PC-9 (cell line): ENCODE results near the gene SLC6A6. TPM values are rescaled to one million over a fixed set of nuclear protein-coding genes. Genes with fewer than 3 reads are reported as not detected.
A peak's percentile ranks its signal among the peaks of the same experiment; 100 is the strongest.

Source experiments
- BruUV-seq: library from RNA; stranded (reverse); fragments of 400-500 nt; replicated peaks from 2 replicates; lab custom pipeline; 2021; lab: Mats Ljungman, UMichigan
- CTCF ChIA-PET: fragments of 300-600 bp; sonication (Branson Sonifier 250); formaldehyde crosslinking; loops from one replicate; lab custom pipeline; 2022; ENCODE audit warnings: antibody characterized with exemption; lab: Charles Lee
- POLR2A ChIA-PET: fragments of 300-600 bp; sonication (Branson Sonifier 250); formaldehyde crosslinking; loops from one replicate; lab custom pipeline; 2022; ENCODE audit warnings: antibody characterized with exemption; ENCODE audit not compliant: unreplicated experiment; lab: Charles Lee
- DNase-seq, 2 experiments: peaks; one replicate each; pipeline versions ENCODE4 v3.0.0 to v3.0.0-alpha.2; 2015 to 2022; ENCODE audit warnings: mixed read lengths in 1 of 2
- H2AFZ ChIP-seq: fragments of 200-600 bp; sonication (generic); 2 replicates; pipeline ENCODE4 v1.8.1; 2017; ENCODE audit warnings: antibody characterized with exemption
- H3F3A ChIP-seq: fragments of 200-600 bp; sonication (generic); 2 replicates; pipeline ENCODE4 v1.8.1; 2017; ENCODE audit warnings: antibody characterized with exemption, mild to moderate bottlenecking, low read depth; ENCODE audit not compliant: insufficient read depth
- H3K27ac ChIP-seq: fragments of 200-600 bp; sonication (generic); 2 replicates; pipeline ENCODE4 v1.6.1; 2016; ENCODE audit warnings: mixed run types
- H3K27me3 ChIP-seq: fragments of 200-600 bp; sonication (generic); 2 replicates; pipeline ENCODE4 v1.6.1; 2016; ENCODE audit warnings: low read depth, mixed run types; ENCODE audit not compliant: insufficient read depth
- H3K36me3 ChIP-seq: fragments of 200-600 bp; sonication (generic); 2 replicates; pipeline ENCODE4 v1.6.1; 2016; ENCODE audit warnings: low read depth, mixed run types
- H3K4me1 ChIP-seq: fragments of 200-600 bp; sonication (generic); replicated peaks from 2 replicates; pipeline ENCODE4 v1.6.1; 2016; ENCODE audit warnings: mixed run types; ENCODE audit not compliant: insufficient read depth
- H3K4me2 ChIP-seq: fragments of 200-600 bp; sonication (generic); 2 replicates; pipeline ENCODE4 v1.6.1; 2017; ENCODE audit warnings: mixed run types
- H3K4me3 ChIP-seq: fragments of 200-600 bp; sonication (generic); 2 replicates; pipeline ENCODE4 v1.6.1; 2016; ENCODE audit warnings: mixed run types
- H3K79me2 ChIP-seq: fragments of 200-600 bp; sonication (generic); 2 replicates; pipeline ENCODE4 v1.6.1; 2017; ENCODE audit warnings: low read depth, mixed run types
- H3K9me2 ChIP-seq: fragments of 200-600 bp; sonication (generic); 2 replicates; pipeline ENCODE4 v1.8.1; 2017; ENCODE audit warnings: mild to moderate bottlenecking; ENCODE audit not compliant: insufficient read depth
- H3K9me3 ChIP-seq: fragments of 200-600 bp; sonication (generic); 2 replicates; pipeline ENCODE4 v1.8.1; 2016; ENCODE audit warnings: low read depth; ENCODE audit not compliant: insufficient read depth
- H4K20me1 ChIP-seq: fragments of 200-600 bp; sonication (generic); 2 replicates; pipeline ENCODE4 v1.8.1; 2017; ENCODE audit not compliant: insufficient read depth
- EZH2 ChIP-seq: fragments of 200-600 bp; sonication (generic); IDR thresholded peaks from 2 replicates; pipeline ENCODE4 v1.8.0; 2017; ENCODE audit warnings: antibody characterized with exemption, low read depth
- intact Hi-C: fragments of 100-400 bp; cut with micrococcal nuclease; formaldehyde crosslinking; loops from one replicate; pipeline ENCODE4 v1.10.0; 2022; ENCODE audit not compliant: unreplicated experiment
- total RNA-seq: library from RNA; stranded (reverse); gene quantifications from 2 replicates; pipeline ENCODE4 v1.2.3, GENCODE V29; 2021
- TF ChIP-seq, protein P1 (sequence below): fragments of 200-600 bp; sonication (generic); conservative IDR thresholded peaks from 2 replicates; pipeline ENCODE4 v1.6.1; 2017; ENCODE audit warnings: mixed run types, antibody characterized with exemption, mild to moderate bottlenecking, moderate library complexity

The SLC6A6 gene
- total RNA-seq, 1 experiment from 2014 or later = 122 TPM

DNA sequence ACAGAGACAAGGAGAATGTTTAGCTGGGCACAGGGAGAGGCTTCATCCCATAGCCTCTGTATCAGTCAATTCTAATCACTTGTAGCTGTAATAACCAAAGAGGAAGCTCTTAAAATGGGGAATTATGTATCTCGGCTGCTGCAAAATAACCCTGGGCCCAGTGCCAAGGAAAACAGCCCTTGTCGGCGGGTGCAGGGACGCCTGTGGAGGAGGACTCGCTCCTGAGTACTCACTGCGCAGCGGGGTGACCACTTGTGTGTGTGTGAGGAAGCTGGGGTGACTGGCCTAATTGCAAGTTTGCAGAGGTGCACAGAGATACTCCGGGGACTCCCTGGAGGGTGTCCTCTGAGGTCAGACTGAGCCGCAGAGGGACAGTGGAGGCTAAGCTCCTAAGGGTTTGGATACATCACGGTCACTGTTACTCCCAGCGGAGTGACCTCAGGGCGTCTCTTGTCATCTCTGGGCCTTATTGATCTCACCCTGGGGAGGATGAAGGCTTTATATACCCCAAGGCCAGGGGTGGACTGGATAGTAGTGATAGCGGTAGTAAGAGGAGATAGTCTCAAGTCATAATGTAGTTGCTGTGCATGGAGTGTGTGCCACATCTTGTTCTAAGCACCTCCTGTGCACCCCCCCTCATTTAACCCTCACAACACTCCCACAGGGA is 37.2 kb downstream of the SLC6A6 start:
- TF ChIP-seq, protein P1, sequence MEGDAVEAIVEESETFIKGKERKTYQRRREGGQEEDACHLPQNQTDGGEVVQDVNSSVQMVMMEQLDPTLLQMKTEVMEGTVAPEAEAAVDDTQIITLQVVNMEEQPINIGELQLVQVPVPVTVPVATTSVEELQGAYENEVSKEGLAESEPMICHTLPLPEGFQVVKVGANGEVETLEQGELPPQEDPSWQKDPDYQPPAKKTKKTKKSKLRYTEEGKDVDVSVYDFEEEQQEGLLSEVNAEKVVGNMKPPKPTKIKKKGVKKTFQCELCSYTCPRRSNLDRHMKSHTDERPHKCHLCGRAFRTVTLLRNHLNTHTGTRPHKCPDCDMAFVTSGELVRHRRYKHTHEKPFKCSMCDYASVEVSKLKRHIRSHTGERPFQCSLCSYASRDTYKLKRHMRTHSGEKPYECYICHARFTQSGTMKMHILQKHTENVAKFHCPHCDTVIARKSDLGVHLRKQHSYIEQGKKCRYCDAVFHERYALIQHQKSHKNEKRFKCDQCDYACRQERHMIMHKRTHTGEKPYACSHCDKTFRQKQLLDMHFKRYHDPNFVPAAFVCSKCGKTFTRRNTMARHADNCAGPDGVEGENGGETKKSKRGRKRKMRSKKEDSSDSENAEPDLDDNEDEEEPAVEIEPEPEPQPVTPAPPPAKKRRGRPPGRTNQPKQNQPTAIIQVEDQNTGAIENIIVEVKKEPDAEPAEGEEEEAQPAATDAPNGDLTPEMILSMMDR = no peak
- no peak for TF ChIP-seq EZH2
- Histone ChIP-seq H3K4me2 (no peak overlapping the region), H3F3A (peaks cover 48% of the 10 kb centered on the region), H4K20me1 (peaks cover 44% of the 10 kb centered on the region), H3K27me3 (no peaks in the 10 kb centered on the region), H3K27ac (no peak overlapping the region), H3K36me3 (no peaks in the 10 kb centered on the region), H3K9me2 (no peaks in the 10 kb centered on the region), H3K79me2 (peaks cover 93% of the 10 kb centered on the region), H3K9me3 (no peaks in the 10 kb centered on the region), H3K4me3 (no peak overlapping the region), H2AFZ (no peak overlapping the region), H3K4me1 (peaks cover 63% of the 10 kb centered on the region)
- intact Hi-C loops = no loop called here
- ChIA-PET POLR2A (no interaction called here), CTCF (no interaction called here)
- BruUV-seq = no TSS peak
- peak in 1 of 2 experiments; percentile 31 for DNase-seq

DNA sequence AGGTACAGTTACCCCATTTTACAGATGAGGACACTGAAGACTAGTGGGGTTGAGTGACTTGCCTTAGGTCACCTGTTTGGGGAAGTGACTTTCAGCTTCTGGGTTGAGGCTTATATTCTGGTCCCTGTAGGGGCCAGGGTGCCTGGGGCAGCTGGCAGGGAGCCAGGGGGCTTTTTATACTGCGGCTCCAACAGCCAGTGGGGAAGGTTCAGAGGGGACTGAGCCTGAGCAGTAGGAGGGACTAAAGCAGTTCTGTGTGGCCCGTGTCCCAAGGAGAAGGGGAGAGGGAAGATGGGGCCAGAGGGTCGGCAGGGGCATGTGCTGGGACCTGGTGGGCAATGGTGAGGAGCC is 37.7 kb downstream of the SLC6A6 start:
- intact Hi-C loops = no loop called here
- ChIA-PET CTCF (no interaction called here), POLR2A (no interaction called here)
- no peaks in the 10 kb centered on the region for H3K27me3 ChIP-seq
- no peaks in the 10 kb centered on the region for H3K36me3 ChIP-seq
- H3K4me3 ChIP-seq = no peak overlapping the region
- no peak overlapping the region for H3K4me2 ChIP-seq
- DNase-seq = no peak
- H4K20me1 ChIP-seq = peaks cover 44% of the 10 kb centered on the region
- peaks cover 88% of the 10 kb centered on the region for H3K79me2 ChIP-seq
- TF ChIP-seq, protein P1 = no peak
- no peak for TF ChIP-seq EZH2
- H3K4me1 ChIP-seq = peaks cover 58% of the 10 kb centered on the region
- BruUV-seq = no TSS peak
- H3K27ac ChIP-seq = no peak overlapping the region
- H3F3A ChIP-seq = peaks cover 46% of the 10 kb centered on the region
- no peaks in the 10 kb centered on the region for H3K9me3 ChIP-seq
- no peaks in the 10 kb centered on the region for H3K9me2 ChIP-seq
- no peak overlapping the region for H2AFZ ChIP-seq

DNA sequence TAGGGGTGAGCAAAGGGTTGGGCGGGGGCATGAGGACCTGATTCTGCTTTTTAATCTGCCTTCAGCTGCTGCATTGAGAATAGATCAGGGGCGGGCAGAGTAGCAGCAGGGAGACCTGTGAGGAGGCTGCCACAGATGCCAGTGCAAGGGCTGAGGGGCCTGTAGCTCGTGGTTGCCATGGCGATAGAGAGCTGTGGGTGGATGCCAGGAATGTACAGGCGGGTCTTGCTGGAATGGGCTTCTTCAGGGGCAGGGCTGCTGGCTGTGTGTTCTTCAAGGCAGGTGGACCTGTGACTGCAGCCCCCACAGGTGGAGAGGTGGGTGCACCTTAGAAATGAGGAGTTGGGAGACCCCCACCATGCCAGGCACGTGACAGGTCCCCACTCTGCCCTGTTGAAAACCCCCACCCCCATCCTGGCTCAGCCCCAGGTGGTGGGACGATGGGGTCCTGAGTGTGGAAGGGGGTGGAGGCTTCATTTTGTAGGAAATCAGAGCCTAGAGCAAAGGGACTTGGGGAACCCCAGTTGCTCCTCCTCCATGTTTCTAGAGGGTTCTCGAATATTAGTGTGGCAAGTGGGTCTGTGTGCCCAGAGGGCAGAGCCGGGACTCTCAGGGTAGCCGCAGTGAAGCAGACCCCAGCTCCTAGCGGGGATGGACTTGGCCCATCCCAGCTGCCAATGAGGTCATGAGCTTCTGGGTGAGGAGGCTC is 38.3 kb downstream of the SLC6A6 start:
- H3K4me2 ChIP-seq = peak overlapping the region; percentile 2; the same call in 1 of the 2 replicates
- H3K9me3 ChIP-seq = no peaks in the 10 kb centered on the region
- H3F3A ChIP-seq = peaks cover 46% of the 10 kb centered on the region
- no peak for TF ChIP-seq EZH2
- TF ChIP-seq, protein P1 = no peak
- ChIA-PET POLR2A (no interaction called here), CTCF (no interaction called here)
- peaks cover 53% of the 10 kb centered on the region for H3K4me1 ChIP-seq
- peaks cover 83% of the 10 kb centered on the region for H3K79me2 ChIP-seq
- no peaks in the 10 kb centered on the region for H3K27me3 ChIP-seq
- H4K20me1 ChIP-seq = peaks cover 44% of the 10 kb centered on the region
- no peaks in the 10 kb centered on the region for H3K9me2 ChIP-seq
- H3K27ac ChIP-seq = peak overlapping the region; percentile 24; the same call in 1 of the 2 replicates
- DNase-seq = peak; percentile 42 to 62
- no peak overlapping the region for H2AFZ ChIP-seq
- no TSS peak for BruUV-seq
- intact Hi-C loops = no loop called here
- H3K4me3 ChIP-seq = no peak overlapping the region
- 0 out of 2 replicates have a peak, but pooled peaks cover under 1% of the 10 kb centered on the region for H3K36me3 ChIP-seq
